HL-60 (cell line): ENCODE data around the gene OR10A4.
A peak's percentile ranks its signal among the peaks of the same experiment; 100 is the strongest.
"Not testable (repeated sequence)": the region's sequence is repeated elsewhere in the genome, so short reads cannot be mapped to it uniquely, and the experiment has no call there.

ENCODE experiments used
- DNase-seq, 2 experiments: peaks; one replicate each; pipeline ENCODE4 v3.0.0-alpha.2; 2010 to 2020; ENCODE audit warnings: low read depth in 1 of 2, low spot score in 1 of 2
- H3K27ac ChIP-seq: fragments of 250-450 bp; sonication (Bioruptor Pico); replicated peaks from 2 replicates; pipeline ENCODE4 v1.5.1; 2020; ENCODE audit warnings: mild to moderate bottlenecking, moderate library complexity
- H3K27me3 ChIP-seq: fragments of 250-450 bp; sonication (Bioruptor Pico); 2 replicates; pipeline ENCODE4 v1.5.1; 2021; ENCODE audit warnings: mild to moderate bottlenecking, moderate library complexity; ENCODE audit not compliant: insufficient read depth, poor library complexity, severe bottlenecking
- H3K4me3 ChIP-seq: replicated peaks from 2 replicates; pipeline ENCODE4 v1.5.1; 2011; ENCODE audit warnings: mild to moderate bottlenecking, control low read depth, low read length; ENCODE audit not compliant: insufficient read depth
- GABPA ChIP-seq: IDR thresholded peaks from 2 replicates; pipeline ENCODE4 v1.6.1; 2012; ENCODE audit warnings: low read depth
- POLR2AphosphoS5 ChIP-seq: IDR thresholded peaks from 2 replicates; pipeline ENCODE4 v1.6.1; 2012; ENCODE audit warnings: low read depth
- REST ChIP-seq: IDR thresholded peaks from 2 replicates; pipeline ENCODE4 v1.6.1; 2012; ENCODE audit warnings: low read depth; ENCODE audit not compliant: insufficient replicate concordance
- SPI1 ChIP-seq: IDR thresholded peaks from 2 replicates; pipeline ENCODE4 v1.6.1; 2012; ENCODE audit warnings: low read depth, mild to moderate bottlenecking, borderline replicate concordance
- TF ChIP-seq, protein P1 (sequence below): IDR thresholded peaks from one replicate; pipeline ENCODE4 v1.5.1; 2011; ENCODE audit warnings: low read length, control low read depth, inconsistent platforms; ENCODE audit not compliant: insufficient read depth

Gene OR10A4

DNA sequence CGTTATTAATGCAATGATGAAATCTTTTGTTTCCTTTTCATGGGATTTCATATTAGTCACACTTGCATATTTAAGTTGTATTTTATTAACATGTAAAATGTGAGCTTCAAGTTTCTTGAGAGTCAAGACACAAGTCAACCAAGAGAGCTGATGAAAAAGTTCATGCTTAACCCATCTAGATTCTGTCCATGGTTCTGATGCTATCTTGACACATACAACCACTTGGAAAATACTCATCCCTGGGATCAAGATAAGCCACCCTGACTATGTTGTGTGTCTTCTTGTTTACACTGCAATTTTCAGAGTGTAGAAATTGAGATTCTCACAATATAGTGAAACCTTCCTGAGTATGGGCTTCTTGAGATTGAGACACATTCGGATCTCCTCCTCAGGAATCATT, 664 bp upstream of the OR10A4 start:
- Histone ChIP-seq H3K27ac (no peak overlapping the region), H3K4me3 (no peak overlapping the region), H3K27me3 (no peaks in the 10 kb centered on the region)
- DNase-seq = no peak
- TF ChIP-seq REST (peak; percentile 78), POLR2AphosphoS5 (no peak), SPI1 (no peak)
- TF ChIP-seq, protein P1, sequence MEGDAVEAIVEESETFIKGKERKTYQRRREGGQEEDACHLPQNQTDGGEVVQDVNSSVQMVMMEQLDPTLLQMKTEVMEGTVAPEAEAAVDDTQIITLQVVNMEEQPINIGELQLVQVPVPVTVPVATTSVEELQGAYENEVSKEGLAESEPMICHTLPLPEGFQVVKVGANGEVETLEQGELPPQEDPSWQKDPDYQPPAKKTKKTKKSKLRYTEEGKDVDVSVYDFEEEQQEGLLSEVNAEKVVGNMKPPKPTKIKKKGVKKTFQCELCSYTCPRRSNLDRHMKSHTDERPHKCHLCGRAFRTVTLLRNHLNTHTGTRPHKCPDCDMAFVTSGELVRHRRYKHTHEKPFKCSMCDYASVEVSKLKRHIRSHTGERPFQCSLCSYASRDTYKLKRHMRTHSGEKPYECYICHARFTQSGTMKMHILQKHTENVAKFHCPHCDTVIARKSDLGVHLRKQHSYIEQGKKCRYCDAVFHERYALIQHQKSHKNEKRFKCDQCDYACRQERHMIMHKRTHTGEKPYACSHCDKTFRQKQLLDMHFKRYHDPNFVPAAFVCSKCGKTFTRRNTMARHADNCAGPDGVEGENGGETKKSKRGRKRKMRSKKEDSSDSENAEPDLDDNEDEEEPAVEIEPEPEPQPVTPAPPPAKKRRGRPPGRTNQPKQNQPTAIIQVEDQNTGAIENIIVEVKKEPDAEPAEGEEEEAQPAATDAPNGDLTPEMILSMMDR = no peak

GRCh38 chr11:6876914-6877313, 489 bp downstream of the OR10A4 start:
- H3K4me3 ChIP-seq = no peak overlapping the region
- TF ChIP-seq POLR2AphosphoS5 = no peak
- TF ChIP-seq GABPA = no peak
- TF ChIP-seq REST = no peak
- TF ChIP-seq, protein P1 = no peak
- TF ChIP-seq SPI1 = no peak
- H3K27ac ChIP-seq = no peak overlapping the region
- H3K27me3 ChIP-seq = no peaks in the 10 kb centered on the region
- no peak for DNase-seq

DNA sequence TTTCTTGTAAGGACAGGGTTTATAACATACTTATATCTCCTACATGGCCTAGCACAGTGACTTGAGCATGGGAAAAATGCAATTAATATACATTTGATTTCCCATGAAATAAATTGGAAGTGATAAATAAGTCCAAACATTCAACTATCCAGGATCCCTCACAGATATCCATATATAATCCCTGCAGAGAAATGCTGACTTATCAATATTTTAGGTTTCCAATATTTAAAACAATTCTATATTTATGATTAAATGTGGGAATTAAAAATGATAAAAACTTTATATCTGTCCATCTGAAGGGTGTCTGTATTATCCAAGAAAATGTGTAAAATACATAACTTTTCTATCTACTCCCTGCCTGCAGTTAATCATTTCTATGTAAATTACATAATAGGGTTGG, 6.3 kb downstream of the OR10A4 start:
- Histone ChIP-seq H3K4me3 (no peak overlapping the region), H3K27me3 (no peaks in the 10 kb centered on the region), H3K27ac (no peak overlapping the region)
- TF ChIP-seq POLR2AphosphoS5 (no peak), REST (no peak), GABPA (no peak), SPI1 (no peak)
- TF ChIP-seq, protein P1 = no peak
- DNase-seq = no peak

- not testable (repeated sequence) for H3K27ac ChIP-seq, DNase-seq, H3K27me3 ChIP-seq, H3K4me3 ChIP-seq
Observed at GRCh38 chr11:6887711-6888110, 11.3 kb downstream of the OR10A4 start.
